OCI-LY3 (cell line): Measurements from ENCODE around the gene ZBTB32.

Experiments
- EZH2phosphoT487 ChIP-seq: fragments of 200-600 bp; shearing (Covaris generic); IDR thresholded peaks from 2 replicates; pipeline ENCODE4 v1.6.1; 2018; ENCODE audit warnings: antibody characterized with exemption, mixed run types, low read depth
- TF ChIP-seq, protein P1 (sequence below): fragments of 200-600, 300-600 bp; sonication (generic); IDR thresholded peaks from 2 replicates; pipeline ENCODE4 v1.5.1; 2014; ENCODE audit warnings: antibody characterized with exemption, low read length, low read depth

DNA sequence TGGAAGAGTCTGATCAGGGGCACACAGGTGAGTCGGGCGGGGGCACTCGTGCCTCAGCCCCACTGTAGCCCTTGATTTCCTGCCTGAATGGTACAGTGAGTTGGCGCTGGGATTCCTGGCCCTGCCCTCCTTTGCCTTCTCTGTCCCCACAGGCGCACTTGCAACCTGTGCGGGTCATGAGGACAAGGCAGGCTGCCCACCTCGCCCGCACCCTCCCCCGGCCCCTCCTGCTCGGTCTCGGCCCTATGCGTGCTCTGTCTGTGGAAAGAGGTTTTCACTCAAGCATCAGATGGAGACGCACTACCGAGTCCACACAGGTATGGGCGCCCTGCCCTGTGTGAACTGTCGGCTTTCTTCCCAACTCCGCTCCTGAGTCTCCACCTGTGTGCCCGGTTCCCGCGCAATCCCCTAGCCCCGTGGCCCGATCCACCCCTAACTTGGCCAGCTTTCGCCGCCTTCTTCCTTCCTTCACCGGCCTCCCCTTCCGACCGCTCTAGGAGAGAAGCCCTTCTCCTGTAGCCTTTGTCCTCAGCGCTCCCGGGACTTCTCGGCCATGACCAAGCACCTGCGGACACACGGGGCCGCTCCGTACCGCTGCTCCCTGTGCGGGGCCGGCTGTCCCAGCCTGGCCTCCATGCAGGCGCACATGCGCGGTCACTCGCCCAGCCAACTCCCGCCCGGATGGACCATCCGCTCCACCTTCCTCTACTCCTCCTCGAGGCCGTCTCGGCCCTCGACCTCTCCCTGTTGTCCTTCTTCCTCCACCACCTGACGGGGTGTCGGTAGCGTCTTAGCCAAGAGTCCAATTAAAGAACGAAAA is 11.8 kb downstream of the ZBTB32 start:
- TF ChIP-seq, protein P1, sequence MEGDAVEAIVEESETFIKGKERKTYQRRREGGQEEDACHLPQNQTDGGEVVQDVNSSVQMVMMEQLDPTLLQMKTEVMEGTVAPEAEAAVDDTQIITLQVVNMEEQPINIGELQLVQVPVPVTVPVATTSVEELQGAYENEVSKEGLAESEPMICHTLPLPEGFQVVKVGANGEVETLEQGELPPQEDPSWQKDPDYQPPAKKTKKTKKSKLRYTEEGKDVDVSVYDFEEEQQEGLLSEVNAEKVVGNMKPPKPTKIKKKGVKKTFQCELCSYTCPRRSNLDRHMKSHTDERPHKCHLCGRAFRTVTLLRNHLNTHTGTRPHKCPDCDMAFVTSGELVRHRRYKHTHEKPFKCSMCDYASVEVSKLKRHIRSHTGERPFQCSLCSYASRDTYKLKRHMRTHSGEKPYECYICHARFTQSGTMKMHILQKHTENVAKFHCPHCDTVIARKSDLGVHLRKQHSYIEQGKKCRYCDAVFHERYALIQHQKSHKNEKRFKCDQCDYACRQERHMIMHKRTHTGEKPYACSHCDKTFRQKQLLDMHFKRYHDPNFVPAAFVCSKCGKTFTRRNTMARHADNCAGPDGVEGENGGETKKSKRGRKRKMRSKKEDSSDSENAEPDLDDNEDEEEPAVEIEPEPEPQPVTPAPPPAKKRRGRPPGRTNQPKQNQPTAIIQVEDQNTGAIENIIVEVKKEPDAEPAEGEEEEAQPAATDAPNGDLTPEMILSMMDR, result no peak
- TF ChIP-seq EZH2phosphoT487, result no peak
